GM12878 (cell line): Measurements from ENCODE around the gene AGMAT. TPM values are rescaled to one million over a fixed set of nuclear protein-coding genes. Genes with fewer than 3 reads are reported as not detected.
A peak's percentile ranks its signal among the peaks of the same experiment; 100 is the strongest.

Source experiments
- ATAC-seq: fragments of 200-7000 bp; cut with Tn5 transposase; 3 replicates; pipeline ENCODE4 v1.9.1; 2020; ENCODE audit warnings: mild to moderate bottlenecking, moderate library complexity
- BruUV-seq: library from RNA; stranded (reverse); fragments of 400-500 nt; replicated peaks from 2 replicates; lab custom pipeline; 2021; lab: Mats Ljungman, UMichigan
- CTCF ChIA-PET: fragments of 300-600 bp; sonication (Branson Sonifier 250); formaldehyde crosslinking; extraction: SDS; loops from one replicate; lab custom pipeline; 2021; ENCODE audit warnings: inconsistent platforms; lab: Yijun Ruan, JAX
- POLR2A ChIA-PET: fragments of 350-600 bp; formaldehyde crosslinking; extraction: SDS; loops from one replicate; lab custom pipeline; 2021; ENCODE audit warnings: inconsistent platforms; lab: Charles Lee
- RAD21 ChIA-PET: fragments of 300-600 bp; sonication (Branson Sonifier 250); formaldehyde crosslinking; loops from one replicate; lab custom pipeline; 2023; ENCODE audit warnings: antibody characterized with exemption; ENCODE audit not compliant: unreplicated experiment; lab: Charles Lee
- SMC1A ChIA-PET: fragments of 300-600 bp; sonication (Branson Sonifier 250); formaldehyde crosslinking; loops from one replicate; lab custom pipeline; 2023; ENCODE audit not compliant: unreplicated experiment, uncharacterized antibody; lab: Charles Lee
- DNase-seq: peaks from one replicate; pipeline ENCODE4 v3.0.0-alpha.2; 2011; ENCODE audit warnings: low read depth, low spot score
- FAIRE-seq: peaks from 3 replicates; lab custom pipeline; 2011; peaks lifted over from hg19 to GRCh38; lab: Jason Lieb, UNC
- H2AFZ ChIP-seq: 2 replicates; pipeline ENCODE4 v1.6.0; 2011; ENCODE audit warnings: low read depth, low read length, control low read depth; ENCODE audit not compliant: control insufficient read depth
- H3K27ac ChIP-seq: 2 replicates; pipeline ENCODE4 v1.5.1; 2011; ENCODE audit warnings: control low read depth; ENCODE audit not compliant: control insufficient read depth, insufficient read depth
- H3K27me3 ChIP-seq, 2 experiments: replicated peaks in 1 of 2; 2 replicates each; pipeline versions ENCODE4 v1.6.0 to v1.6.1; 2011; ENCODE audit warnings: low read length in 1 of 2; ENCODE audit not compliant: control insufficient read depth in 2 of 2, insufficient read depth in 2 of 2
- H3K36me3 ChIP-seq, 2 experiments: 2 replicates each; pipeline ENCODE4 v1.5.1; 2011; ENCODE audit warnings: low read length in 1 of 2; ENCODE audit not compliant: control insufficient read depth in 2 of 2, insufficient read depth in 2 of 2
- H3K4me1 ChIP-seq: 2 replicates; pipeline ENCODE4 v1.6.1; 2011; ENCODE audit warnings: mild to moderate bottlenecking, low read length, moderate library complexity, mixed read lengths; ENCODE audit not compliant: control insufficient read depth, insufficient read depth
- H3K4me2 ChIP-seq: 2 replicates; pipeline ENCODE4 v1.6.0; 2011; ENCODE audit warnings: control low read depth; ENCODE audit not compliant: control insufficient read depth, insufficient read depth
- H3K4me3 ChIP-seq: fragments of 200-600 bp; sonication (generic); 2 replicates; pipeline ENCODE4 v1.5.1; 2016
- H3K79me2 ChIP-seq: 2 replicates; pipeline ENCODE4 v1.6.0; 2011; ENCODE audit warnings: low read length; ENCODE audit not compliant: control insufficient read depth, insufficient read depth
- H3K9ac ChIP-seq: 2 replicates; pipeline ENCODE4 v1.8.0; 2011; ENCODE audit warnings: low read length, control low read depth, mixed read lengths; ENCODE audit not compliant: control insufficient read depth, insufficient read depth
- H3K9me3 ChIP-seq: replicated peaks from 3 replicates; pipeline ENCODE4 v1.5.1; 2011; ENCODE audit warnings: mild to moderate bottlenecking, low read length; ENCODE audit not compliant: control insufficient read depth, insufficient read depth
- H4K20me1 ChIP-seq: 2 replicates; pipeline ENCODE4 v1.6.0; 2011; ENCODE audit not compliant: control insufficient read depth, insufficient read depth
- BMI1 ChIP-seq: fragments of 450-650 bp; IDR thresholded peaks from 2 replicates; pipeline ENCODE4 v1.6.1; 2016; ENCODE audit warnings: mild to moderate bottlenecking, moderate library complexity, borderline replicate concordance
- CEBPB ChIP-seq, 2 experiments: fragments of 150-350 bp in 1 of 2; IDR thresholded peaks; 2 replicates each; pipeline ENCODE4 v1.6.1; 2012 to 2014; ENCODE audit warnings: low read depth in 2 of 2, low read length in 2 of 2, borderline replicate concordance in 1 of 2, inconsistent platforms in 1 of 2
- CHD2 ChIP-seq: IDR thresholded peaks from 2 replicates; pipeline ENCODE4 v1.6.1; 2011; ENCODE audit warnings: low read depth, low read length, improper control_type of control experiment, borderline replicate concordance
- HDAC6 ChIP-seq: fragments of 200-600 bp; sonication (generic); IDR thresholded peaks from one replicate; pipeline ENCODE4 v1.8.0; 2017; ENCODE audit warnings: antibody characterized with exemption; ENCODE audit not compliant: unreplicated experiment
- MYB ChIP-seq: fragments of 150-350 bp; IDR thresholded peaks from 2 replicates; pipeline ENCODE4 v1.6.1; 2014; ENCODE audit warnings: mild to moderate bottlenecking, low read depth, low read length, borderline replicate concordance
- SMAD5 ChIP-seq: IDR thresholded peaks from 2 replicates; pipeline ENCODE4 v1.6.1; 2016; ENCODE audit warnings: antibody characterized with exemption, low read depth
- TCF12 ChIP-seq: IDR thresholded peaks from 2 replicates; pipeline ENCODE4 v1.6.1; 2011; ENCODE audit warnings: low read depth, mild to moderate bottlenecking, low read length
- ZNF24 ChIP-seq: fragments of 450-650 bp; IDR thresholded peaks from 2 replicates; pipeline ENCODE4 v1.6.1; 2017; ENCODE audit warnings: antibody characterized with exemption, mild to moderate bottlenecking
- in situ Hi-C: fragments of 300-500 bp; cut with MboI; formaldehyde crosslinking; loops from 9 replicates; pipeline ENCODE4 v1.14.3; 2018; ENCODE audit warnings: mixed read lengths
- intact Hi-C: fragments of 100-400 bp; cut with micrococcal nuclease; formaldehyde crosslinking; loops from one replicate; pipeline ENCODE4 v1.14.2; 2022; ENCODE audit not compliant: unreplicated experiment
- polyA plus RNA-seq, 11 experiments: library from polyadenylated mRNA; depleted of rRNA in 4 of 11; unstranded in 6 of 11; stranded (reverse) in 5 of 11; fragments of >200 nt; fragmentation: Nextera tagmentation in 4 of 11; fragmentation: Illumina TruSeq in 1 of 11; extraction: Ambion mirVana in 4 of 11; extraction: Trizol in 1 of 11; gene quantifications; 1 replicate in 1 of 11; 2 replicates in 10 of 11; pipeline versions ENCODE4 v1.2.1 to v1.2.3, GENCODE V29; 2011 to 2016; ENCODE audit warnings: inconsistent platforms in 2 of 11, missing spikeins in 2 of 11, low read depth in 1 of 11
- total RNA-seq, 4 experiments: library from RNA; depleted of rRNA in 3 of 4; stranded (reverse); fragments of >200 nt in 3 of 4; fragmentation: Illumina TruSeq in 1 of 4; extraction: Trizol in 1 of 4; gene quantifications; 2 replicates each; pipeline versions ENCODE4 v1.2.1 to v1.2.3, GENCODE V29; 2013 to 2021
- TF ChIP-seq, protein P1 (sequence below), 3 experiments: IDR thresholded peaks in 2 of 3; conservative IDR thresholded peaks in 1 of 3; 2 replicates each; pipeline ENCODE4 v1.5.1; 2011; ENCODE audit warnings: low read depth in 3 of 3, low read length in 3 of 3, mild to moderate bottlenecking in 3 of 3, control low read depth in 2 of 3, moderate library complexity in 2 of 3, inconsistent platforms in 1 of 3, mixed read lengths in 1 of 3; ENCODE audit not compliant: control insufficient read depth in 2 of 3, insufficient read depth in 1 of 3; ENCODE audit errors: extremely low read depth in 1 of 3
- TF ChIP-seq, protein P2 (sequence below): fragments of 450-650 bp; IDR thresholded peaks from 2 replicates; pipeline ENCODE4 v1.6.1; 2018; ENCODE audit warnings: mild to moderate bottlenecking, low read depth, moderate library complexity; ENCODE audit not compliant: partially characterized antibody
- TF ChIP-seq, protein P3 (sequence below): IDR thresholded peaks from 2 replicates; pipeline ENCODE4 v1.6.1; 2012; ENCODE audit warnings: low read depth, low read length, improper control_type of control experiment

AGMAT gene
- total and polyA plus RNA-seq, 10 of the 15 experiments (the other 5 are each of a cell fraction or from before 2014, with no cell fraction given): 0.47 to 7.9 (median 4.7) TPM

DNA sequence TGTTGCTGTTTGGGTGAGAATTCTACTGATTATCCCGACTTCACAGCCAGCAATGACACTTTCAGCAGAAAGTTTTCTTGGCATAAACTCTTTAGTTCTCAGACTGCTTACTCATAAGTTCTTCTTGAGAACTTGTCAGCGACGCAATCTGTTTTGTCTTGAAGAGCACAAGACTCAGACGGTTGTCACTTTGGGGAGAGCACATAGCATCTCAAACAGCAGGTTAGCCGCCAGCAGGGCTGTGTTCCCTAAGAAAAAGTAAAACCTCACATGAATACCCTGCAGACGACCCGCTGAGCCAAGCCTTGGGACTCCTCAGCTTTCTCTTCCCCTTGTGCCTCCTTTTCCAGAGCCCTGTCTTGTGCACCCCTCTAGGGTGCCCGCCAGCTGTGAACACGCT lies 11.4 kb downstream of the AGMAT start (continued):
- TF ChIP-seq, protein P1, sequence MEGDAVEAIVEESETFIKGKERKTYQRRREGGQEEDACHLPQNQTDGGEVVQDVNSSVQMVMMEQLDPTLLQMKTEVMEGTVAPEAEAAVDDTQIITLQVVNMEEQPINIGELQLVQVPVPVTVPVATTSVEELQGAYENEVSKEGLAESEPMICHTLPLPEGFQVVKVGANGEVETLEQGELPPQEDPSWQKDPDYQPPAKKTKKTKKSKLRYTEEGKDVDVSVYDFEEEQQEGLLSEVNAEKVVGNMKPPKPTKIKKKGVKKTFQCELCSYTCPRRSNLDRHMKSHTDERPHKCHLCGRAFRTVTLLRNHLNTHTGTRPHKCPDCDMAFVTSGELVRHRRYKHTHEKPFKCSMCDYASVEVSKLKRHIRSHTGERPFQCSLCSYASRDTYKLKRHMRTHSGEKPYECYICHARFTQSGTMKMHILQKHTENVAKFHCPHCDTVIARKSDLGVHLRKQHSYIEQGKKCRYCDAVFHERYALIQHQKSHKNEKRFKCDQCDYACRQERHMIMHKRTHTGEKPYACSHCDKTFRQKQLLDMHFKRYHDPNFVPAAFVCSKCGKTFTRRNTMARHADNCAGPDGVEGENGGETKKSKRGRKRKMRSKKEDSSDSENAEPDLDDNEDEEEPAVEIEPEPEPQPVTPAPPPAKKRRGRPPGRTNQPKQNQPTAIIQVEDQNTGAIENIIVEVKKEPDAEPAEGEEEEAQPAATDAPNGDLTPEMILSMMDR (IDR thresholded peaks at IDR 0.05 in 2 of 3, conservative IDR thresholded peaks at IDR 0.05 in 1 of 3; ENCODE audit: control insufficient read depth in 2 of 3, extremely low read depth in 1 of 3, insufficient read depth in 1 of 3, low read depth in 3 of 3, low read length in 3 of 3): no peak
- no peak for TF ChIP-seq CHD2

GRCh38 chr1:15571266-15571665 lies 13.6 kb downstream of the AGMAT start:
- TF ChIP-seq BMI1 (no peak), HDAC6 (no peak), SMAD5 (no peak), TCF12 (no peak), MYB (no peak), ZNF24 (no peak), CEBPB (IDR thresholded peaks at IDR 0.05; ENCODE audit: borderline replicate concordance in 1 of 2, low read depth in 2 of 2, low read length in 2 of 2) (no peak)
- TF ChIP-seq, protein P2, sequence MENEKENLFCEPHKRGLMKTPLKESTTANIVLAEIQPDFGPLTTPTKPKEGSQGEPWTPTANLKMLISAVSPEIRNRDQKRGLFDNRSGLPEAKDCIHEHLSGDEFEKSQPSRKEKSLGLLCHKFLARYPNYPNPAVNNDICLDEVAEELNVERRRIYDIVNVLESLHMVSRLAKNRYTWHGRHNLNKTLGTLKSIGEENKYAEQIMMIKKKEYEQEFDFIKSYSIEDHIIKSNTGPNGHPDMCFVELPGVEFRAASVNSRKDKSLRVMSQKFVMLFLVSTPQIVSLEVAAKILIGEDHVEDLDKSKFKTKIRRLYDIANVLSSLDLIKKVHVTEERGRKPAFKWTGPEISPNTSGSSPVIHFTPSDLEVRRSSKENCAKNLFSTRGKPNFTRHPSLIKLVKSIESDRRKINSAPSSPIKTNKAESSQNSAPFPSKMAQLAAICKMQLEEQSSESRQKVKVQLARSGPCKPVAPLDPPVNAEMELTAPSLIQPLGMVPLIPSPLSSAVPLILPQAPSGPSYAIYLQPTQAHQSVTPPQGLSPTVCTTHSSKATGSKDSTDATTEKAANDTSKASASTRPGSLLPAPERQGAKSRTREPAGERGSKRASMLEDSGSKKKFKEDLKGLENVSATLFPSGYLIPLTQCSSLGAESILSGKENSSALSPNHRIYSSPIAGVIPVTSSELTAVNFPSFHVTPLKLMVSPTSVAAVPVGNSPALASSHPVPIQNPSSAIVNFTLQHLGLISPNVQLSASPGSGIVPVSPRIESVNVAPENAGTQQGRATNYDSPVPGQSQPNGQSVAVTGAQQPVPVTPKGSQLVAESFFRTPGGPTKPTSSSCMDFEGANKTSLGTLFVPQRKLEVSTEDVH: no peak
- TF ChIP-seq, protein P3, sequence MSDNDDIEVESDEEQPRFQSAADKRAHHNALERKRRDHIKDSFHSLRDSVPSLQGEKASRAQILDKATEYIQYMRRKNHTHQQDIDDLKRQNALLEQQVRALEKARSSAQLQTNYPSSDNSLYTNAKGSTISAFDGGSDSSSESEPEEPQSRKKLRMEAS: no peak
- Histone ChIP-seq H3K79me2 (no peaks in the 10 kb centered on the region), H3K4me2 (no peak overlapping the region), H3K4me3 (no peak overlapping the region), H3K27ac (peak overlapping the region; percentile 10; the same call in 1 of the 2 replicates), H3K9me3 (no peaks in the 10 kb centered on the region), H3K27me3 (no peaks in the 10 kb centered on the region), H2AFZ (no peak overlapping the region), H3K36me3 (peaks cover 0 to 6% of the 10 kb centered on the region in 2 experiments; a peak in 3 of 4 replicates), H3K4me1 (peaks cover 8% of the 10 kb centered on the region), H3K9ac (no peak overlapping the region), H4K20me1 (no peaks in the 10 kb centered on the region)
- RAD21 ChIA-PET: interaction anchor here (0.7 to 1.3 kb wide), 9 partner anchors 10 to 339 kb away, joined by 3 to 4 read pairs (median 3); partner anchors contain the start of gene DNAJC16
- FAIRE-seq (no peak), DNase-seq (no peak), ATAC-seq (no peak; the same call in 2 of the 3 replicates)
- in situ Hi-C loops: no loop called here
- intact Hi-C loops: no loop called here
- no TSS peak for BruUV-seq
- POLR2A ChIA-PET: interaction anchor here (0.6 to 2.4 kb wide), 7 partner anchors 9 to 645 kb away, joined by 3 to 8 read pairs (median 6); partner anchors contain the start of gene DDI2
- SMC1A ChIA-PET: interaction anchor here (0.5 to 2.4 kb wide), 10 partner anchors 10 to 305 kb away, joined by 3 to 14 read pairs (median 4); no protein-coding TSS in a partner anchor
- CTCF ChIA-PET: interaction anchor here (1.5 to 3.0 kb wide), 3 partner anchors 9 to 170 kb away, joined by 4 to 9 read pairs (median 5); partner anchors contain the start of gene DNAJC16
